ENCODE measurements around the gene ALPK3. TPM values are rescaled to one million over a fixed set of nuclear protein-coding genes. Genes with fewer than 3 reads are reported as not detected.

The ALPK3 gene
- total RNA-seq, 1 experiment from 2014 or later, result 17.7 TPM

DNA sequence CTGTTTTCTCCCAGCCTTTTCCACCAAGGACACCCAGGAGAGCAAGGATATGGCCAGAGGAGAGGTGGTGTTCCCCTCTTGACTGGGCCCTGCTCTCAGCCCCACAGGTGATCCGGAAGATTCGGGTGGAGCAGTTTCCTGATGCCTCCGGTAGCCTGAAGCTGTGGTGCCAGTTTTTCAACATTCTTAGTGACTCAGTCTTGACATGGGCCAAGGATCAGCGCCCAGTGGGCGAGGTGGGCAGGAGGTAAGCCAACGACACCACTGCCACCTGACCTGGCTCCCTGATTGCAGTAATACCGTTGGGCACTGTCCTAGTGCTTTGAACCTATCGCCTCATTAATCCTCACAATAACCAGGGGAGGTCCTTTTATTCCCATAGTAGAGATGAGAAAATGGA, 42.0 kb downstream of the ALPK3 start:
- H3K4me2 ChIP-seq (ENCODE audit: insufficient read depth, insufficient read length, low read length), result no peak overlapping the region
- H3K9me3 ChIP-seq (ENCODE audit: control insufficient read depth, low read depth, low read length), result no peaks in the 10 kb centered on the region
- H2BK15ac ChIP-seq (ENCODE audit: low read depth, low read length), result no peak overlapping the region
- no peak overlapping the region for H2BK12ac ChIP-seq (ENCODE audit: insufficient read length, low read depth, low read length)
- H3K27ac ChIP-seq (ENCODE audit: insufficient read length, low read depth, low read length), result no peak overlapping the region
- no peak overlapping the region for H3K18ac ChIP-seq (ENCODE audit: insufficient read length, low read depth, low read length)
- TF ChIP-seq CTCF (conservative IDR thresholded peaks at IDR 0.05), result no peak
- no peak overlapping the region for H4K5ac ChIP-seq (ENCODE audit: insufficient read length, low read depth, low read length)
- no peak overlapping the region for H2AK5ac ChIP-seq (ENCODE audit: insufficient read length, low read length)
- H2BK120ac ChIP-seq (ENCODE audit: low read depth, low read length, poor library complexity, severe bottlenecking), result no peak overlapping the region
- no peak overlapping the region for H3K14ac ChIP-seq (ENCODE audit: insufficient read depth, low read length)
- H4K91ac ChIP-seq (ENCODE audit: insufficient read length, low read depth, low read length), result no peak overlapping the region
- no peak overlapping the region for H2BK20ac ChIP-seq (ENCODE audit: low read depth, low read length, poor library complexity, severe bottlenecking)
- no peaks in the 10 kb centered on the region for H3K27me3 ChIP-seq (ENCODE audit: insufficient read depth, low read length)
- no peaks in the 10 kb centered on the region for H4K20me1 ChIP-seq (ENCODE audit: control insufficient read depth, insufficient read depth, insufficient read length)
- H3K23ac ChIP-seq (ENCODE audit: insufficient read length, low read depth, low read length), result no peak overlapping the region
- H3K23me2 ChIP-seq (ENCODE audit: insufficient read length, low read depth, low read length, poor library complexity, severe bottlenecking), result no peaks in the 10 kb centered on the region
- no peaks in the 10 kb centered on the region for H3K79me1 ChIP-seq (ENCODE audit: insufficient read depth, low read depth, low read length, poor library complexity, severe bottlenecking)
- H3K4me1 ChIP-seq (ENCODE audit: insufficient read depth, low read length), result no peaks in the 10 kb centered on the region
- no peak overlapping the region for H2BK5ac ChIP-seq (ENCODE audit: insufficient read length, low read length)
- DNase-seq, result no peak
- no peak overlapping the region for H3T11ph ChIP-seq (ENCODE audit: low read length)
- H3K9ac ChIP-seq (ENCODE audit: extremely low read depth, insufficient read length, low read length), result no peak overlapping the region
- no peaks in the 10 kb centered on the region for H3K9me3 Mint-ChIP-seq
- no peak overlapping the region for H4K8ac ChIP-seq (replicated peaks; ENCODE audit: insufficient read length, low read depth, low read length)
- WGBS (ENCODE audit: extremely low coverage, insufficient read length, low lambda C conversion rate), result no CpG with 5 or more reads among the region's 8 CpGs
- no peak overlapping the region for H3K27ac Mint-ChIP-seq
- H3K27me3 Mint-ChIP-seq (ENCODE audit: low read depth), result no peaks in the 10 kb centered on the region
- no peaks in the 10 kb centered on the region; a peak in 1 of 4 replicates for H3K4me1 Mint-ChIP-seq
- H2AFZ ChIP-seq (ENCODE audit: low read length), result no peak overlapping the region
- no peaks in the 10 kb centered on the region for H3K79me2 ChIP-seq (ENCODE audit: insufficient read depth, low read length)
- H3K36me3 Mint-ChIP-seq (ENCODE audit: insufficient read depth in 1 of 3, low read depth in 3 of 3), result peaks cover 0 to 30% (median 7%) of the 10 kb centered on the region in 3 experiments; a peak in 5 of 7 replicates
- no peak overlapping the region for H3K4ac ChIP-seq (ENCODE audit: low read depth, low read length)
- H3K56ac ChIP-seq (ENCODE audit: insufficient read length, low read depth, low read length), result no peak overlapping the region
- no peak overlapping the region for H3K4me3 Mint-ChIP-seq

Data from H9 (cell line).